RWPE2 (cell line): ENCODE data around the gene LYZ.
A peak's percentile ranks its signal among the peaks of the same experiment; 100 is the strongest.

Experiments used
- ATAC-seq: fragments of 200-7000 bp; cut with Tn5 transposase; 3 replicates; pipeline ENCODE4 v1.9.1; 2021; ENCODE audit warnings: low read depth
- DNase-seq: peaks from one replicate; pipeline ENCODE4 v3.0.0-alpha.2; 2020; ENCODE audit warnings: low spot score
- H3K27ac ChIP-seq: fragments of 450-650 bp; 2 replicates; pipeline ENCODE4 v1.5.1; 2017; ENCODE audit warnings: mild to moderate bottlenecking; ENCODE audit not compliant: poor library complexity, severe bottlenecking
- H3K27me3 ChIP-seq: fragments of 250-450 bp; sonication (Bioruptor Pico); 2 replicates; pipeline ENCODE4 v1.5.1; 2021; ENCODE audit warnings: mild to moderate bottlenecking, moderate library complexity; ENCODE audit not compliant: insufficient read depth, poor library complexity, severe bottlenecking
- H3K36me3 ChIP-seq: fragments of 250-450 bp; sonication (Bioruptor Pico); 2 replicates; pipeline ENCODE4 v1.5.1; 2020; ENCODE audit warnings: low read depth, mild to moderate bottlenecking, moderate library complexity
- H3K4me1 ChIP-seq: fragments of 250-450 bp; sonication (Bioruptor Pico); 2 replicates; pipeline ENCODE4 v1.5.1; 2021; ENCODE audit warnings: mild to moderate bottlenecking, moderate library complexity; ENCODE audit not compliant: insufficient read depth, poor library complexity, severe bottlenecking
- H3K4me3 ChIP-seq: fragments of 250-450 bp; sonication (Bioruptor Pico); 2 replicates; pipeline ENCODE4 v1.5.1; 2021; ENCODE audit warnings: mild to moderate bottlenecking, moderate library complexity; ENCODE audit not compliant: severe bottlenecking
- H3K9me3 ChIP-seq: fragments of 250-450 bp; sonication (Bioruptor Pico); 2 replicates; pipeline ENCODE4 v1.5.1; 2021; ENCODE audit warnings: mild to moderate bottlenecking, moderate library complexity; ENCODE audit not compliant: severe bottlenecking
- CTCF ChIP-seq: fragments of 450-650 bp; IDR thresholded peaks from one replicate; pipeline ENCODE4 v1.5.1; 2017; ENCODE audit warnings: mild to moderate bottlenecking, moderate library complexity; ENCODE audit not compliant: poor library complexity, severe bottlenecking

The LYZ gene

GRCh38 chr12:69355363-69356028, 7.3 kb downstream of the LYZ start:
- Histone ChIP-seq H3K9me3 (no peaks in the 10 kb centered on the region), H3K27ac (no peak overlapping the region), H3K4me1 (peaks cover 11% of the 10 kb centered on the region), H3K4me3 (no peak overlapping the region), H3K36me3 (no peaks in the 10 kb centered on the region), H3K27me3 (no peaks in the 10 kb centered on the region)
- ATAC-seq (no peak), DNase-seq (no peak)
- TF ChIP-seq CTCF, result no peak

DNA sequence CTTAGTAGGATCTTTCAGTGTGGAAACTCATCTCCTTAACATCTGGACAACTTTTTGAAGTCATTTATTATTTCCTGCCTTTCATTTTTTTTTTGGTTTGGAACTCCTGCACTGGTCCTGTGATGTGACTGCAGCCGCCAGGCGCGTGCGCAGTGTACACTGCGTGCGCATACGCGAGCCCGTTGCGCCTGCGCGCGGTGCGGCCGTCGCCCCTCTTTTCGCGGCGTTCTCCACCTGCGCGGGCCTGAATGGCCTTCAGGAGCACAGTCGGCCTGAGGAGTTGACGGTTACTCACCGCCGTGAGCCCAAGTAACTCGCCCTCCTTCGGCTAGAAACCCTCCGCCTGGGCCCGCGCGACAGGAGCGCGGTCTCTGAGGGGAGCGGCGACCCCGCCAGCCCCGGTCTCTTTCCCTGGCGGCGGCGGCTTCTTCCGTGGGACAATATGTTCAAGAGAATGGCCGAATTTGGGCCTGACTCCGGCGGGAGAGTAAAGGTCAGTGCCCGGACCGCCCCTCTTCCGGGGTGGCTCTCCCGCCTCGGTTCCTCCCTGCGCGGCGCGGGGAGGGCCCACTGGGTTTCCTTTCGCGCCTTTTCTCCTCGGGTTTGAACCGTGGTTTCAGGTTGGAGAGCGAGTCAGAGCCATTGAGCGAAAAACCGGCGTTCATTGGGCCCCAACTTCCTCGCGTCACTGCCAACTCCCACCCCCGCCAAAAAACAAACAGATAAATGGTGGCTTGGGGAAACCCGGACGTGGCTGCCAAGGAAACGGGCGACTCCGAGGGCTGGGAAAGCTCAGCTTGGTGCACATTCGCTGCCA, 11.6 kb downstream of the LYZ start, which contains the start of gene YEATS4:
TSS of gene YEATS4 (plus strand) at position 213 of the 817 bp plus-strand sequence. CDS start at position 443, 230 bp downstream.
- Histone ChIP-seq H3K27ac (peak within 1 kb of the TSS; percentile 79), H3K9me3 (no peaks in the 10 kb centered on the region), H3K27me3 (no peaks in the 10 kb centered on the region), H3K4me1 (peaks cover 11% of the 10 kb centered on the region), H3K36me3 (peaks cover 35% of the 10 kb centered on the region), H3K4me3 (peak within 1 kb of the TSS; percentile 83)
- ATAC-seq, result peak; percentile 88
- peak; percentile 78 for DNase-seq
- TF ChIP-seq CTCF, result no peak

GRCh38 chr12:69360348-69360672, 12.1 kb downstream of the LYZ start:
- DNase-seq (no peak), ATAC-seq (no peak)
- Histone ChIP-seq H3K27me3 (no peaks in the 10 kb centered on the region), H3K36me3 (peaks cover 40% of the 10 kb centered on the region), H3K9me3 (no peaks in the 10 kb centered on the region), H3K4me1 (peaks cover 11% of the 10 kb centered on the region), H3K27ac (peak overlapping the region; percentile 79), H3K4me3 (peak overlapping the region; percentile 83)
- TF ChIP-seq CTCF, result no peak

DNA sequence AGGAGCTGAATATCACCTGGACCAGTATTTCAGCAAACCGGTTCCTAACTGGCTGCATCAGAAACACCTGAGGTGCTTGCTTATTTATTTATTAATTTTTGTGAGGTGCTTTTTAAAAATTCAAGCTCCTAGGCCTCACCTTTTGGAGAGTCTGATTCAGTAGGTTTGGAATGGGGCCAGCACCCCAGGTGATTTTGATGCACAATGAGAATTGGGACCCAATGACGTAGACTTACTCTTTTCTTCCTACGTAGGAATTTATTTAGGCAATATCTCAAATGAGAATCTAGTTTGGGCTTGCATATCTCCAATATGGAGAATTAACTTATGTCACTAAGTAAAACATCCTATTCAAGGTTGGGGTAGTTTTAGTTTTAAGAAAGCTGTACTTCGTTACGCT, 18.6 kb downstream of the LYZ start:
- DNase-seq (no peak), ATAC-seq (no peak)
- Histone ChIP-seq H3K4me1 (no peaks in the 10 kb centered on the region), H3K36me3 (peaks cover 96% of the 10 kb centered on the region), H3K27ac (no peak overlapping the region), H3K27me3 (no peaks in the 10 kb centered on the region), H3K4me3 (no peak overlapping the region), H3K9me3 (no peaks in the 10 kb centered on the region)
- no peak for TF ChIP-seq CTCF

DNA sequence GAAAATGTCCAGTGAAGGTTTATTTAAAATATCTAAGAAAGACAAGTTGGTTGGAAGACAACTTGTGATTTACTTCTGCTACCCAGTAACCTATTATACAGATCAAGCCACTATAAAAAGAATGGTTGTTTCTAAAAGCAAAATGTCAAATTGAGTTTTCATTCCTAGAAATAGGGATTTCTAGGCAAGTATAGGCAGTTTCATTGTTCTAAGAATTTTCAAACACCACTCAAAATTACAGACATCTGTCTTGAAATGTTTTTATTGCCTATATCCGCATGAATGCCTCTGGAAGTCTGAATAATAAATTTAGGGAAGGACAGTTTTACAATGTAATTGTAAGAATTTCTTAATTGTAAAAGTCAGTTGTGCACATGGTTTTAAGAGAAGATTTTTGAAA, 20.0 kb downstream of the LYZ start:
- DNase-seq (no peak), ATAC-seq (no peak)
- Histone ChIP-seq H3K9me3 (no peaks in the 10 kb centered on the region), H3K4me1 (no peaks in the 10 kb centered on the region), H3K4me3 (no peak overlapping the region), H3K27ac (no peak overlapping the region), H3K36me3 (peaks cover 98% of the 10 kb centered on the region), H3K27me3 (no peaks in the 10 kb centered on the region)
- TF ChIP-seq CTCF, result no peak
